HG03571 (cell line): ENCODE data around the gene GNB1L.

Source experiments
- ATAC-seq: cut with Tn5 transposase; IDR thresholded peaks from one replicate; pipeline ENCODE4 v1.9.1; 2021; ENCODE audit not compliant: unreplicated experiment

GNB1L gene, protein sequence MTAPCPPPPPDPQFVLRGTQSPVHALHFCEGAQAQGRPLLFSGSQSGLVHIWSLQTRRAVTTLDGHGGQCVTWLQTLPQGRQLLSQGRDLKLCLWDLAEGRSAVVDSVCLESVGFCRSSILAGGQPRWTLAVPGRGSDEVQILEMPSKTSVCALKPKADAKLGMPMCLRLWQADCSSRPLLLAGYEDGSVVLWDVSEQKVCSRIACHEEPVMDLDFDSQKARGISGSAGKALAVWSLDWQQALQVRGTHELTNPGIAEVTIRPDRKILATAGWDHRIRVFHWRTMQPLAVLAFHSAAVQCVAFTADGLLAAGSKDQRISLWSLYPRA

DNA sequence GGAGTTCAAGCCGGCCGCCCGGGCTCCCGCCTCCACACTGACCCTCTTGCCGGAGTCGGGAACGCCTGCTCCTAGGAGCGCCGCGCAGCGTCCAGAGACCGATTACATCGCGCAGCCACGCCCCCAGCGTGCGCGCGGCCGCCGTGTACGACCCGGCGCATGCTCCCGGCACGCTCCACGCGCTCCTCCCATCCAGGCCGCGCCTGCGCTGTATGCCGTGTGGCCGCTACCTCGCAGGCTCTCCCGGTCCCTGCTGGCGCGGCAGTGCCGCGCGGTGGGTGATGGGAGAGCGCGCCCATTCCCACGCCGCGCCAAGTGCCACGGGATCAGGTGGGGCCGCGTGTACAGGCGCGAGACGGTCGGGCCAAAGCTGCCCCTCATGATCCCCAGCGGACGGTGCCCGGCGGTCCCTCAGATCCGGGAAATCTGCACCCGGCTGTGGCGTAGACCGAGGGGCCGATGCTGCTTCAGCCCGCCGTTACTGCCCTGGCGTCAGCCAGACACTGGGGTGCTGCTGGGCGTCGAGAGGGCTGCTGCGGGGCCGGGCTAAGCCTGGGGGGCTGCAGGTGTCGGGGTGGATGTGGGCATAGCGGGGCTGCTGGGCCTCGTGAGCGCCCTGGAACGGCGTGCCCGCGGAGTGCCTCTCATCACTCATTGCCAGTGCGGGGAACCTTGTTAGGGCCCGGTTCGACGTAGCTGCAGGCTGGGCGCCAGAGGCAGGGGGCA lies at the start of gene GNB1L, which contains the start of gene RTL10:
Gene GNB1L, minus strand, starts transcription at position 97 of the 726 bp plus-strand sequence. CDS start 33,519 bp downstream, outside the sequence.
Gene RTL10, minus strand, starts transcription at position 97 of the 726 bp plus-strand sequence. CDS start 2,613 bp downstream, outside the sequence.
- ATAC-seq, result peak; percentile 81

- no peak for ATAC-seq
These were observed 49.6 kb upstream of the GNB1L start for GRCh38 chr22:19904174-19904856.

DNA sequence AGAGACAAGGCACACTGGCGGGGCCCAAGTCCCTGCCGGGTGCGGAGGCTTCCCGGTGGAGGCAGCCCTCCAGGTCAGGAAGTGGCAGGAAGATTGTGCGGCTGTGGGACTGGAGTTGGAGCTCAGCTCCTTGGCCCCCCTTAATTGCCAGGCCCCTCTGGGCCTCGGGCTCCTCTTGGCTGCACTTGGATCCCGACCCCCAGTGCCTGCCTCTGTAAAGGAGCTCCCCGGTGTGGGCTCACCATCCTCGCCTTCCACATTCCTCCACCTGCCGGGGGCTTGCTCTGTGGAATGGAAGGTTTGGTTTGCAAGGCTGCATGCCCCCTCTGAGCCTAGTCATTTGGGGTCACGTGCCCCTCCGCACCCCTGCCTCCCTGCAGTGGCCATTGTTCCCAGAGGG lies 48.8 kb upstream of the GNB1L start:
- no peak for ATAC-seq

- no peak for ATAC-seq
These were observed 48.4 kb upstream of the GNB1L start for GRCh38 chr22:19903031-19903430.

- ATAC-seq, result no peak
These were observed 47.6 kb upstream of the GNB1L start for GRCh38 chr22:19902245-19902715.

DNA sequence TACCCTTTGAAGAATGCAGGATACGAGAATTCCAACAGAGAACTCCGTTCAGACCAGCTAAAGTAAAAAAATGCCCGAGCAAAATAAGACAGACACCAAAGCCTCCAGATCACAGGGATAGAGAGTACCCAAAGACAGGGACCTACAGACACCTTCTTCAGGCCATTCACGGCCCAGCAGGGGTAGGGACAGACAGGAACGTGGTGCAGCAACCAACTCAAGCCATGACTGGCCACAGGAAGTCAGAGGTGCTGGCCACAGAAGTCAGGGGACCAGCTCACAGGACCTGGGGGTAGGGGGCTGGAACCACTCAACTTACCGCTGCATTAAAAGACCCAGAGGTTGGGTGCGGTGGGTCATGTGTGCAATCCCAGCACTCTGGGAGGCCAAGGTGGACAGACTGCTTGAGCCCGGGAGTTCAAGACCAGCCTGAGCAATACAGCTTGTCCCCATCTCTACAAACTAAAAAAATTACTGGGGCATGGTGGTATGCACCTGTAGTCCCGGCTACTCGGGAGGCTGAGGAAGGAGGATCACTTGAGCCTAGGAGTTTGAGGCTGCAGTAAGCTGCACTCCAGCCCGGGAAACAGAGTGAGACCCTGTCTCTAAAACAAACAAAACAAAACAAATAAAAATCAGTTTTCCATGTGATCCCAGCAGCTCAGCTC lies 47.0 kb upstream of the GNB1L start:
- ATAC-seq, result no peak

GRCh38 chr22:19900707-19901436 lies 46.2 kb upstream of the GNB1L start:
- ATAC-seq, result no peak

DNA sequence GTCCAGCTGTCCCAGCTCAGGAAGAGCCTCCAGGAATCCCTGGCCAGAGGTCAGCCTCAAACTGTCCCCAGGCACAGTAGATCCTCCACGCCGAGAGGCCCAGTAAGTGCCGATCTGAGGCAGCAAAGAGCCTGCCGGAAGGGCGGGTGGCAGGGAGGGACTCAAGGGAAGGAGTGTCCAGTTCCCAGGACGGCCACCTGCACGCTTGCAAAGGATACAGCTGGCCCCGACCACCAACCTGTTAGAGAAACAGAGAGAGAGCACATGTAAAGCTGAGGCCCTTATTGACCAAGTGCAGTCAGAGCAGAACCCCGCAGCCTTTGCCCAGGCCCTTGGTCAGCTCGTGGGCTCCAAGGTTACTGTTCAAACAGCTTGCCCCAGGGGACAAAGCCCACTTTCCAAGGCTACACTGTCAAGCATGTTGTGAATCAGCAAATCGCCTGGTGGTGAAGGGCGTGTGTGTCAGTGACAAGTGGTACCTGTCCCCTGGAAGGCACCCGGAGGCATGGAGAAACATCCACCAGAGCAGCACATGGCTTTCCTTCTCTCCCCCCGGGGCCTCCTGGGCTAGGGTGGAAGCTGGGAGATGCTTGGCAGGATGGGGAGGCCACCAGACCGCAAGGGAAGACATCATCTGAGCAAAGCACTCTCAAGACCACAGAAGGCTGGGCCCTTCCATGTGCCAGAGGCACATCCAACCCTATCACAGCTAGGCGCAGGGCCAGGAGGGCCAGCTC lies 44.3 kb upstream of the GNB1L start:
- ATAC-seq, result no peak

- ATAC-seq, result no peak
These were observed 43.5 kb upstream of the GNB1L start for GRCh38 chr22:19898145-19898544.

DNA sequence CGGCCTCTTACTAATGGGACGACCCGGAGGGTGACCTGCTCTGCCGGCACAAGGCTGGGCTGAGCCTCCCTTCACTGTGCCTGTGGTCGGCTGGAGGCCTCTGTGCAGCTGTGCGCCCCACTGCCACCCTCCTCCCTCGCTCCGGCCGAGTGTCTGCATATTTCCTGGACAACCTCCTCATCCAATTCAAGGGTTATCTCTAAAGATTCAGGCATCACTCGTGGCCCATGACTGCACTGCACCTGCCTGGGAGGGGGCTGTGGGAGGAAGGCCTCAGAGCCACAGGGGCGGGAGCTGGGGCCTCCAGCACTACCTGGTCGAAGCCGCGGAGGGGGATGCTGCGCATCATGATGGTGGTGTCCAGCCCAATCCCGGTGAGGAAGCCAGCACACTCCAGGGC lies 43.1 kb upstream of the GNB1L start:
- ATAC-seq, result no peak

- ATAC-seq, result no peak
These were observed 42.1 kb upstream of the GNB1L start for GRCh38 chr22:19896665-19897355.

DNA sequence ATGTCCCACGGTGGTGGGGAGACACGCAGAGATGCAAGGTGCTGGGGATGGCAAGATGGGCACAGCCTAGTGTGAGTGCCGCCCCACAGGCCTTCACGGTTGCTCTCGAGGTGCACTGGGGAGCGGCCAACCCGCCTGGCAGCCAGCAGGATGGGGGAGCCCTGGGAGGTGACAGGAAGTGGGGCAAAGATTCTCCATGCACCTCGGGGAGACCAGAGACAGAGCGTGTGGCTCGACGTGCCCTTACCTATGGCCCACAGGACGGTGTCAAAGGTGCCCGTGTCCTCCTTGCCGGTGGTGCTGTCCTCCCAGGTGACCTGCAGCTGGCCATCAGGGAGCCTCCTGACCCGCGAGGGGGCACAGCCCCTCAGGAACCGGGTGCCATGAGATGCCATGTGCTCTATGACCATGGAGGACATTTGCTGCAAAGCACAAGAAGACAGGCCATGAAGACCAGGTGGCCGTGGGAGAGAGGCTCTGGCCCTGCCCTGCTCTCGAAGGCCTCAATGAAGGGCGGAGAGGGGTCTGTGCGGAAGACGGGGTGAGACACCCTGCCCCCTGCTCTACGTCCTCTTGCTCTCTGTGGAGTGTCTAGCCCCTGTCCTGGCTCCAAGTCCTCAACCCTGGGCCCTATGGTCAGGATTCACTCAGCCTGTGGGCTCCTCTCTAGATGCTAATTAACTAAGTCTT lies 40.6 kb upstream of the GNB1L start:
- ATAC-seq, result no peak

DNA sequence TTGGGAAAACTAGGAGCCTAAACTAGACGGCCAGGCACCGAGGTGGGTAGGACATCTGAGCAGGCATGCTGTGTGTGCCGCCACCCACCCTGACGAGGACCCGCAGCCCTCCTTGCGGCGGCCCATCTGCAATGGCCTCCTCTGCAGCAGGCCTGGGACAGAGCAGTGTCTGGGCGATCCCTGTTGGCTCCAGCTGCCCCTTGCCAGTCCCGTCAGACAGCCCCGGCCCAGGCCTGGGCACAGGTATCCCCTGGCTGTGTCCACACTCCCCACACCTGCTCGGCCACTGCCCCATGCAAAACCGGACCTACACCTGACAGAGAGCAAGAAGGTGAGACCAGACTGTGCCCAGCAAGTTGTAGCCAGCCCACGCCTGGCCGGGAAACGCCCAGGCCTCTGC lies 38.7 kb upstream of the GNB1L start:
- ATAC-seq, result no peak

GRCh38 chr22:19892925-19893324 lies 38.3 kb upstream of the GNB1L start:
- no peak for ATAC-seq

DNA sequence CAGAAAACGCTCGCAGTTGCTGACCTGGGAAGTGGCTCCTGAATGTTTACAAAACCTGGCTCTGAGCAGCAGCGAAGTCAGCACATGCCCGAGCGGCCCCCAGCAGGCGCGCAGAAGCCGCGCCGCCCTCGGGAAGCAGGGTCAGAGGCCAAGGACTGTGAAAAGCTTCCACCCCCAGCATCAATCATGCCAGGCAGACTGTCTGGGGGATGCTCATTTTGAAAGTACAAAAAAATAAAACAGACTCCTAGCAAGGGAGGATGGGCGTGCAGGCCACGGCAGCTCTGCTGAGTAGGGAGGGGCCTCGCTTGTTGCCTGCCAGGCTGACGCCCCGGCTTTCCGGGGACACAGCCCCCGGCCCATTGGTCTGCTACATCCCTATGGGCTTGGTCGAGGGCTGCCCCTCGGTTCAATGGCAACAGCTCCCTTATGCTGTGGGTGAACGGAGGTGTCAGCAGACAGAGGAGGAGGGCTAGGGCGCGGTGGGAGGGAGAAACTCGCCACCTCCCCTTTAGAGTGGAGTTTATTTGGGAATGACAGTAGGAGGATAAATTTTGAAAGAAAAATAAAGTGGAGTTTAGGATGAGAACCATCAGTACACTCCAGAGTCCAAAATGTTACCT lies 37.7 kb upstream of the GNB1L start:
- no peak for ATAC-seq

GRCh38 chr22:19891317-19892256 lies 36.9 kb upstream of the GNB1L start:
- ATAC-seq, result no peak
